GM18505 (cell line): ENCODE measurements around the gene MAP9.

Source experiments
- ATAC-seq: cut with Tn5 transposase; IDR thresholded peaks from one replicate; pipeline ENCODE4 v1.9.1; 2021; ENCODE audit not compliant: unreplicated experiment
- POLR2A ChIP-seq: IDR thresholded peaks from 4 replicates; pipeline ENCODE4 v1.6.1; 2011; ENCODE audit warnings: borderline replicate concordance; ENCODE audit not compliant: insufficient read depth, insufficient read length; ENCODE audit errors: extremely low read depth

MAP9 gene

DNA sequence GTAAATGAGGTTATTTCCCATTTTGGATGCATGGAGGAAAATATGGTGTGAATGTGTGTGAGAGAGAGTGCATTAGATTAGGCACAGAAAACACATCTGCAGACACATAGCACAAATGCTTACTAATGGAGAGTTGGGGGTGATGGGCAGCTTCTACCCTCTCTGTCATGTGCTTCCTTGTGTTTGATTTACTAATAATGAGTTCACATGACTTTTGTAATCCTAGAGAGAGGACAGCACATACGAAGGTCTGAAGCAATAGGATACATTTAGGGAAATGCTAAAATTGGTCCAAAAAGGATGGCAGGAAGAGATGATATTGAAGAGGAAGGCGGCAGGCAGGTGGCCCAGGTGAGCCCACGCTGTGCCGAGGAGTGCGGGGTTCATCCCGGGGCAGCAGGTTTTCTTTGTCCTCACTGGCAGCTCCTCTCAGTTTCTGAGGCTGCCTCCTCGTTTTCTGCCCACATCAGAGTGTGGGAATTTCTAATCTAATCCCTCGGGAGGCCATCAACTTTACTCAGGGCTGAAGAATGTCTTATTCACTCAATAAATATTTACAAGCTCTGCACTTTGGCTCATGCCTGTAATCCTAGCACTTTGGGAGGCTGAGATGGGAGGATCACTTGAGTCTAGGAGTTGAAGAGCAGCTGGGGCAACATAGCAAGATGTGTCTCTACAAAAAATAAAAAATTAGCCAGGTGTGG lies 15.9 kb upstream of the MAP9 start:
- no peak for TF ChIP-seq POLR2A
- ATAC-seq = no peak

- TF ChIP-seq POLR2A = no peak
- ATAC-seq = no peak
These were observed 15.2 kb upstream of the MAP9 start for GRCh38 chr4:155391932-155392331.

DNA sequence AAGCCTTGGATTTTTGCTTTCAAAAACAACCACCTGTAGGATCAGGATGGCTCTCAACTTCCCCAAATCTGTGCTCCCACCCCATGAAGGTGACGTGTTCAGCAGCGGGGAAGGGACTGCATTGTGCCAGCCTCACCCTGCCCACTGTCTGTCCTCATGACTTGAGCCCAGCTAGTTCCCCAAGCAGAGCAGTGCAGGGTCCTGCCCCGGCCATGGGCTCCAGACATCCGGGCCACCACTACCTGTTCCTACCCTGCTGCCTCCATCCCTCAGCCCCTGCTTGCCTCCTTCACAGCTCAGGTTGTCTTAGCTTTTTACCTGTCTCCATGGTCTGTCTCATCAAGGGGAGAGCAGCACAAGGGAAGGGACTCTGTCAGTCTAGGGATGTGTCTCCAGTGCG lies 11.4 kb upstream of the MAP9 start:
- no peak for ATAC-seq
- TF ChIP-seq POLR2A = no peak

GRCh38 chr4:155383541-155383940 lies 6.8 kb upstream of the MAP9 start:
- TF ChIP-seq POLR2A = no peak
- no peak for ATAC-seq

GRCh38 chr4:155377276-155377675 lies 511 bp upstream of the MAP9 start:
- TF ChIP-seq POLR2A = no peak
- no peak for ATAC-seq

GRCh38 chr4:155371432-155372043 lies 5.2 kb downstream of the MAP9 start:
- no peak for ATAC-seq
- TF ChIP-seq POLR2A = no peak

DNA sequence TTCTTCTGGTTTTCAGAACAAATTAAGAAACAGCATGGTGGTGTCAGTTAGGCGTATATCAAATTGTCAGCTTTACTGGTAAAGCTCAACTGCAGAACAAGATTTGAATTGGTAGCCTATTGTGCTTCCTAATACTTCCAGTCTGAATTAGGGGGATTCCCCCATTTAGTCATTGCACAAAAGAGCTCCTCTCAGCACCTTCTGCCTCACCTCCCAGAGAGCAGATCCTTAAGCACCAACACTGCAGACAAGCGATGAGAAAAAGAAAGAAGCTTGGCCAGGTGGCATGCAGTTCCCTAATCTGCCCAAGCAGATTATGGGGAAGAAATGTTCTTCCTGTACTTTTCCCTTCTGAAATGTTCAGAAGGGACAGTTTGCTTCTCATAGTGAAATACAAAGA lies 9.2 kb downstream of the MAP9 start:
- TF ChIP-seq POLR2A = no peak
- ATAC-seq = peak; percentile 74

GRCh38 chr4:155353923-155354540 lies 22.7 kb downstream of the MAP9 start:
- TF ChIP-seq POLR2A = no peak

GRCh38 chr4:155342142-155342541 lies 34.6 kb downstream of the MAP9 start:
- TF ChIP-seq POLR2A = no peak
- no peak for ATAC-seq

More at GRCh38 chr4:155353923-155354540, 22.7 kb downstream of the MAP9 start:
- ATAC-seq = peak; percentile 96

DNA sequence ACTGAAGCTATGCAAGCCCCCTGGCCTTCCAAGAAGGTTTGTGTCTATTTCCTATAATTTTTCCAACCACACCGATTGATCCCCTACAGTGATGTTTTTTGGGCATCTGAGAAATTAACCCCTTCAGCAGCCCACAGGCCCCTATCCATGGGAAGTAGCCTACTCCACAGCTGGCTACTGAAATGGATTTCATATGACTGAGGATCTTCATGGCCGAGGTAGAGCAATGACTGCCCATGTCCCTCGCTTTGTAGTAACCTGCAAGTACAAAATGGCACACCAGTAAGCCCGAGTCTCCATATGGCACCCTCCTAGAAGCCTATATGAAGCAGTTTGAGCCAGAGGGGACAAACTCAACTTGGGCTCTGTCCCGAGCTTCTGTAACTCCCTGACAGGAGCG lies 36.8 kb downstream of the MAP9 start:
- TF ChIP-seq POLR2A = no peak
- no peak for ATAC-seq

DNA sequence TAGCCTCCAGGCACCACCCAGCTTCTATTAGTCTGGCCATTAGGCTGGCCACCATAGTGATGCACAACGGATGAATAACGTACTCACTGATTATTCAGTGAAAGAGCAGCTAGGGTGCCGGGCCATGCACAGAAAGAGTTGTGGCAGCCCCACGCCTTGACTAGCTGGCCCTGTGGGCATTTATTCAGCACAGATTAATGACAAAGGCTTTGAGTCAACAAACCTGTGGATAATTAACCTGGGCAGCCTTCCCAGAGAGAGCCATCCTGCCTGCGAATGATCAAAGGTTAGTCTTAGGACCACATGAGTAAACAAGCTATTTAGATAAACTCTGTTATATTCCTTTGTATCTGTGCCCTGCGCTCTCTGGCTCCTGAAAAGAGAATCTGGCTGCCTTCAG lies 37.2 kb downstream of the MAP9 start:
- TF ChIP-seq POLR2A = no peak

DNA sequence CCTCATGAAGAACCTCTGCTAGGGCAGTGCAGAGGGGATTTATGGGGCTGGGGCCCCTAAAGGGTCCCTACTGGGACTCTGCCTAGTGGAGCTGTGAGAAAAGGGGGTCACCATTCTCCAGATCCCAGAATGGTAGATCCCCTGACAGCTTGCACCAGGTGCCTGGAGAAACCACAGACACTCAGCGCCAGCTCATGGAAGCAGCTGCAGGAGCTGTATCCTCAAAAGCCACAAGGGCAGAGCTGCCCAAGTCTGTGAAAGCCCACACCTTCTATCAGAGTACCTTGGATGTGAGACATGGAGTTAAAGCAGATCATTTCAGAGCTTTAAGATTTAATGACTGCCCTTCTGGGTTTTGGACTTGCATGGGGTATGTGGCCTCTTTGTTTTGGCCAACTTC lies 38.6 kb downstream of the MAP9 start:
- TF ChIP-seq POLR2A = no peak
- no peak for ATAC-seq

More for the DNA sequence above, 37.2 kb downstream of the MAP9 start:
- ATAC-seq = no peak

- no peak for TF ChIP-seq POLR2A
- no peak for ATAC-seq
These were observed 40.5 kb downstream of the MAP9 start for GRCh38 chr4:155336242-155336641.

DNA sequence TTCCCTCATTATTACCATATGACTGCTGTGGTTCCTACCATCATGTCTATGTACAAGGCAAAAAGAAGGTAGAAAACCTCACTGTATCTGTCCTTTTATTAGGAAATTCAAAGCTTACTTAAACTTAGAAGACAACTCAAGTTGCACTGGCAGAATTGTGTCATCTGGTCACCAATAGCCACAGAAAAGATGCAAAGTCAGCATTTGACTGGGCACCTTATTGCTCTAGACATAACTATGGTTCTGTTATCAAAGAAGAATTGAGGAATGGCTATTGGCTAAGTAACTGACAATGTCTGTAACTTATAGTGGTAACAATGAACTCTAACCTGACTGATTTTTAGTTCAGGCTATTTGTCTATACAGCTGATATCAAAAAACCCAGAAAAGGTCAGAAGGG lies 45.3 kb downstream of the MAP9 start:
- no peak for TF ChIP-seq POLR2A
- ATAC-seq = no peak

DNA sequence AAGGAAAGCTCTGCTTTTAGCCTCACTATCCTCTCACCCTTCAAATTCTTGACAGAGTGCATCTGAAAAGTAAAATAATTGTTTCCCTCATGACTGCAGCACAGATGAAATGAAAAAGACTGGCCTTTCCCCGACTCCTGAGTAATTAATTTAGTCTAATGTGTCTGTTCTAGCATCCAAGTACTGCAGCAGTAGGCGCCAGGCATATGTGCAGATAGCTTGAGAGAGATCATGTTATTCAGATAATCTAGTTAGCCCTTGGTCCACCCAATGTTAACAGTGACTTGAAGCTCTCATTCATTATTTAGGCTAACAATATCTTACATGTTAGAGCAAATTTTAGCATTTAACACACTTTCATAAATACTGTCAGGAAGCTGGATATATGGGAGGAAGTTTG lies 54.0 kb downstream of the MAP9 start:
- no peak for ATAC-seq
- no peak for TF ChIP-seq POLR2A

DNA sequence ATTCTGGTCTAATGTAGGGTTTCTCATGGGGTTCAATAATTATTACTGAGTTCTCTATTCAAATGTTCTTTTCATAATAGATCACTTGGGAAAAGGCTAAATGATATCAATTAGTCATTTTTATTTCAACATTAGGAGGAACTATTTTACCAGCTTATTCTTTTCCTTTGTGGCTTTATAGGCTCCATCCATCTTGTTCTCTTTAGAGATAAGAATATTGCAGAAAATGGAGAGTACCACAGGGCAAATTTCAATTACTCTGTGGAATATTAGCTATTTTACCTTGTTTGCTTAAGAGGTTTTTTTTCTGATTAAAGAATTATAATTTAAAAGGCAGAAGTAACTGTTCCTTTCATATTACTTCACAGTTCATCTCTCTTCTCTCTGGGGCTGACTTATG lies 55.8 kb downstream of the MAP9 start:
- no peak for TF ChIP-seq POLR2A
- ATAC-seq = no peak
